HG03432 (cell line): ENCODE measurements around the gene SORCS2.

Experiments used
- ATAC-seq: cut with Tn5 transposase; IDR thresholded peaks from one replicate; pipeline ENCODE4 v1.9.1; 2021; ENCODE audit warnings: mild to moderate bottlenecking, moderate library complexity; ENCODE audit not compliant: unreplicated experiment

SORCS2 gene

GRCh38 chr4:7399440-7400234 lies 207.3 kb downstream of the SORCS2 start:
- no peak for ATAC-seq

- ATAC-seq = no peak
Measured at GRCh38 chr4:7400671-7401298, 208.4 kb downstream of the SORCS2 start.

- ATAC-seq = no peak
Measured at GRCh38 chr4:7402526-7402925, 210.2 kb downstream of the SORCS2 start.

DNA sequence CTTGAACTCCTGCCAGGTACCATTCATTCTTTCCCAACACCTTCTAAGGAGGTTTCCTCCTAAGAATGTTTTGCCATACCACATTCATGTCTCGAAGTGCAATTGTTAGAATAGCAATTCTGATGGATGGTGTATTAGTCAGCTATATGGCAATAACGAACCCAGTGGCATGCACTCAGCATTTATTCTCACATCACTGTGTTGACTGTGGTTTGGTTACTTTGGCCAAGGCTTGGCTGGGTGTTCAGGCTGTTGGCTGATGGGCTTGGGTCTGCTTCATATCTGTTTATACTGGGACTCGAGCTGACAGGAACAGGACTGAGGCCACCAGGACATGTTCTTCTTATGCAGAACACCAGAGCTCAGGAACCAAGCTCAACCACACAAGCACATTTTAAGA lies 210.7 kb downstream of the SORCS2 start:
- ATAC-seq = no peak

GRCh38 chr4:7408166-7408565 lies 215.8 kb downstream of the SORCS2 start:
- ATAC-seq = no peak

DNA sequence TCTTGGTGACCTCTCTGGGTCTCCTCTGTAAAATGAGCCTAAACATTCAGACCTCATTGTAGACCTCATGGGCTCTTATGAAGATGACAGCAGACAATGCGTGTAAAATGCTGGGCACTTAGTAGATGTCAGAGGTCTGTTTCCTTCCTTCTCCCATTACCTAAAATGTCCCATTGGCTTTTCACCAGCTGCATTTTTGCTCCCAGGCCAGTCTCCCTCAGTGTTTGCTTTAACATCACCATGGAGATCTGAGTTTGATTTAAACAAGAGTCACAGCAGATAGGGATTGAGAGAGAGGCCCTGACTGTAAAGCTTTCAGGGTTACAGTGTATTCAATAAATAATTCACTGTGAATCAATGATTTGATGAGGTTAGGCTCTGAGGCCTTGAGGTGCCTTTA lies 218.1 kb downstream of the SORCS2 start:
- no peak for ATAC-seq

DNA sequence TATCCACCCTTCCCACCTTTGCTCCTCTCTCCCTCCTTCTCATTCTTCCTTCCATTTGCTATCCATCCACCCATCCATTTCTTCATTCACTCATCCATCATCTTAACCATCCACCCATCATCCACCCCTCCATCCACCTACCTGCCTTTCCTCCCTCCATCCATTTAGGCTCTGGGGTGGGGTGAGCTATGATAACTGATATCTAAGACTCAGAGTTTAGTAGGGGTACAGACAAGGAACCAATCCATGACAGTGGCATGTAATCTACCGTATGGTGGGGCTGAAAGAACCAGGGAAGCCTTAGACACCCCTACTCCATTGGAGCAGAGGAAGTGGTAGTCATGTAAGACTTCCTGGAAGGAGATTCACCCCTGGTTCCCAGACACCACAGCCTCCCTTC lies 219.2 kb downstream of the SORCS2 start:
- ATAC-seq = no peak

DNA sequence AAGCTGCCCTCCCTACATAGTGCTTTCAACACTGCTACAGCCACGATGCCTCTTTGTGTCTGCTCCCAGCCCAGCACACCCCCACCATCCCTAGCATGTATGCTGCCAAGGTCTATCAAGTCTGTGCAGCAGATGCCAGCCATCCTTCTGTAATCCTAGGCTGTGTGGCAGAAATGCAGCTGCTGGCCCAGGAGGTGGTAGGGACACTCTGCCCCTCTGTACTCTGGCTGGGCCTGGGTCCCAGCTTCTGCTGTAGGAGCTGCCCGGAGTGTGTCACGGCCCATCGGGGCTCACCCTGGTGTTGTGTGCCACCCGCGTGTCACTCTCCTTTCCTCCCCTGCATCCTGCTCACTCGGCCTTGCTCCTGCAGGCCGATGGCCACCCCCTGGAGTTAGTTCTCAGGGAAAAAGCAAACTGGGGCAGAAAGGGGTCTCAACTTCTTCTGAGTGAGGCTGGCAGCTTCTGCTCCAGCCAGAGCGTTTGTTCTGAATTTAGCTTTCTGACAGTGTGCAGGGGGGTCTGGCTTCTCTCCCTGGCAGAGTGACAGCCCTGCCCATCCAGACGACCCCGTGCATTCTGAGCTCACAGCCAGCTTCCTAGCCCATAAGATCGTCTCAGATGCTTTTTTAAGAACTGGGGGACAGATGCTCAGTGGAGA lies 219.7 kb downstream of the SORCS2 start:
- ATAC-seq = no peak

DNA sequence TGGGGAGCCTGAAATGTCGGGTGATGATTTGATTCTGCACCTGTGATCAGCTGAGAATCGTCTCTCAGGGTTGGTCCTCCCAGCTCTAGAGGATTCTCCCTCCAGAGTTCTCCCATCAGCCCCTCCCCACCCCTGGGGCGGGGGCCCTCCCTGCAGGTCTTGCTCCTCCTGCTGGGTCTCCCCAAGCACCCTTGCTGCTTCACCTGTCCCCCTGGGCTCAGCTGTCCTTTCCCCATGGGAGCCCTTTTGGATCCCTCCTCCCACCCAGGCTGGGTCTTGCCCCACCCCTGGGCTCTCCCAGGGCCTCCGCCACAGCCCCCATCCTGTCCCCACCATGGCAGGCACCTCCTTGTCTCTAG lies 220.2 kb downstream of the SORCS2 start:
- no peak for ATAC-seq

GRCh38 chr4:7414046-7414445 lies 221.7 kb downstream of the SORCS2 start:
- ATAC-seq = no peak

DNA sequence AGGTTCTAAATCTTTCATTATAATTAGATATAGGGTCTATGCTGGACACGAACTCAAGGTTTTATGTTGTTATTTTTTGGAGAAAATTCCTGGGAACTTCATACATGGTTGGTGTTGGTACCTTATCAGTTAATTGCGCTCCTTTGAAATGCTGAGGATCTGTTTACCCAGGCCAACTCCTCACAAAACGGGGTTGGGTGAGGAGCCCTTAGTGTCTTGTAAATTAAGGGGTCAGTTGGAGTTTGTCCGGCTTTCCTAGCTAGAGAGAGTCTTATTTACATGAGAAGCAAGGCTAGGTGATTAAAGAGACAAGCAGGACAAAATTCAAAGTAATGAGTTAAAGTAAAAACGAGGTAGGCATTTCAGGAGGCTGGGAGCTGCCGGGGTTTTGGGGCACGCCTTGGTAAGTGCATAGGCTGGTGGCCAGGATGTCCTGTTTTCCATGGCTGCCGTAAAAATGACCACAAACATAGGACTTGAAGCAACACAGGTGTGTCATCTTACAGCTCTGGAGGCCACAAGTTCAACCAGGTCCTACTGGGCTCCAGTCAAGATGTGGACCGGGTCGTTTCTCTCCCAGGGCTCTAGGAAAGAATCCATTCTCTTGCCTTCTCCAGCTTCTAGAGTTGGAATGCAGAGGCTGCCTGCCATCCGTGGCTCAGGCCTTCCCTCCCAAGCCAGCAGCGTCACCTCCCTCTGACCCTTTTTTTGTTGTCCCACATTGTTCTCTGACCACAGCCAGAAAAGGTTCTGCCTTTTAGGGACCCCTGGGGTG lies 222.6 kb downstream of the SORCS2 start:
- ATAC-seq = no peak

DNA sequence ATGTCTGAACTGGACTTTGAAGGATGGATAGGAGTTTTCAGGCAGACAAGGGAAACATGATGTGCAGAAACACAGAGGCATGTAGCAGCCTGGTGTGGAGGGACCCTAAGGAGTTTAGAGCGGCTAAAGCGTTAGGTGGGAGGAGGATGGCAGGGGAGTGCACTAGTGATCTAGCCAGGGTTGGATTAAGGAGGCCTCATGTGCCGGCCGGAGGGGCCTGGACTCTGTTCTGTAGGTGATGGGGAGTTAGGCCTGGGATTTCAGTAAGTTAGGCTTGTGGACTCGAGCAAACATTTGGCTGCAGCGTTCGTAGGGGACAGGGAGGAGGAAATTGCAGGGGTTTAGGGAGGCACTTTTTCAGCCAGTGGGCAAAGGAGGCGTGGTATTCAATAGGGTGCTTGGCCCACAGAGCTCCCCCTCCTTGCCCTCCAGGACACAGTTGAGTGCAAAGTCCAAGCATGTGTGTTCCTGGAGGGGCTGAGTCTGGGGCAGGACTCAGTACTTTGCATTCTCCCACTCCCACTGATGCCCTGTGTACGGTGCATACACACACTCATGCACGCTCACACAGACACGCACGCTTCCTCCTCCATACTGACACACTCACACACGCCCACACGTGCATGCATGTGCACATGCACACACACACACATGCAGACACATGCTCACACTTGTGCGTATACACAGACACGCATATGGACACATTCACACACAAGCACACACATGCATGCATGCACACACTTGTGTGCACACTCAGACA lies 223.8 kb downstream of the SORCS2 start:
- ATAC-seq = no peak

- ATAC-seq = no peak
Measured at GRCh38 chr4:7416745-7417432, 224.6 kb downstream of the SORCS2 start.

DNA sequence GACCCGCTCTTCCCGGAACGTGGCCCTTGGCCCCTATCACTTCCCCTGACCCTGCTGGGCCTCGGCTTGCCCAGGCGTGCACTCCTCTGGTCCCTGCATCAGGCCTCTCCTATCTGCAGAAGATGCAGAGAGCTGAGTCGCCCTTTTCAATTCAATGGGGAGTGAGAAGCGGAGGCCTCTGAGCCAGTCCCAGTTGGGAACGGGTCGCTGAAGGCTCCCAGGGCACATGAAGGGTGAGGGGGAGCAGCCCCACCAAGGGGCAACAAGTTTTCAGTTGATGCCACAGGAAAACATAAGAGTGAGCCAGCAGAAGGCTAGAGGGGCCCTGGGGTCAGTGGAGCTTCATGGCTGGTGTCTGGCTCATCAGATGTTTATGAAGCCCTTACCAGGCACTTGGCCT lies 225.3 kb downstream of the SORCS2 start:
- ATAC-seq = no peak

GRCh38 chr4:7418131-7418943 lies 226.0 kb downstream of the SORCS2 start:
- ATAC-seq = no peak

DNA sequence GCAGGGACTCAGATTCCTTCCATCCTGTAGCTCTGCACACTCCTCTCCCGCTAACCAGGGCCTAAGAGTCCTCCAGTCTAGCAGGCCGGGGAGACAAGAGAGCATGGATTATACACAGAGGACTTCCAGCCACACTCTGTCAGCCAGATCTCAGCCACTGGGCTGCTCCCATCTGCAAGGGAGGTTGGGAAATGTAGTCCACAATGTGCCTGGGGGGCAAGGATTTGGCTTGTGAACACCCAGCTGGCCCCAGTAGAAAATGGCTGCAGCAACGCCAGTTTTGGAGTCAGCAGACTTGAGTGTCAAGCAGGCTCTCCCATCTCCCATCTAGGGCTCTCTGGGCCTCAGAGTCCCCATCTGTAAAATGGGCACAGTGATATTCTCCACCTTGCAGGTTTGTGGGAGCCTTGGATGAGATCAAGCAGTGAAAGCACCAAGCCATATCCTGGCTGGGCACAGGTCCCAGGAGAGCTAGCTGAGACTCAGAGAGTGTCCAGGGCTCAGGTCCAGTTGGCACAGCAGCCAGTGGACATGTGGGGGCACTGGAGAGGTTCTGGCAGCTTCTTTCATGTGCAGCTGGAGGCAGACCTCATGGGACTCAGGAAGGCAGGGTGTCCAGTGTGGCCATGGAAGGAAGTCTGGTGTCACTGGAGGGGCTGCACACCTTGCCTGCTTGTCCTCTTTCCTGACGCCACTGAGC lies 227.8 kb downstream of the SORCS2 start:
- ATAC-seq = no peak

- no peak for ATAC-seq
Measured at GRCh38 chr4:7420661-7421040, 228.3 kb downstream of the SORCS2 start.

DNA sequence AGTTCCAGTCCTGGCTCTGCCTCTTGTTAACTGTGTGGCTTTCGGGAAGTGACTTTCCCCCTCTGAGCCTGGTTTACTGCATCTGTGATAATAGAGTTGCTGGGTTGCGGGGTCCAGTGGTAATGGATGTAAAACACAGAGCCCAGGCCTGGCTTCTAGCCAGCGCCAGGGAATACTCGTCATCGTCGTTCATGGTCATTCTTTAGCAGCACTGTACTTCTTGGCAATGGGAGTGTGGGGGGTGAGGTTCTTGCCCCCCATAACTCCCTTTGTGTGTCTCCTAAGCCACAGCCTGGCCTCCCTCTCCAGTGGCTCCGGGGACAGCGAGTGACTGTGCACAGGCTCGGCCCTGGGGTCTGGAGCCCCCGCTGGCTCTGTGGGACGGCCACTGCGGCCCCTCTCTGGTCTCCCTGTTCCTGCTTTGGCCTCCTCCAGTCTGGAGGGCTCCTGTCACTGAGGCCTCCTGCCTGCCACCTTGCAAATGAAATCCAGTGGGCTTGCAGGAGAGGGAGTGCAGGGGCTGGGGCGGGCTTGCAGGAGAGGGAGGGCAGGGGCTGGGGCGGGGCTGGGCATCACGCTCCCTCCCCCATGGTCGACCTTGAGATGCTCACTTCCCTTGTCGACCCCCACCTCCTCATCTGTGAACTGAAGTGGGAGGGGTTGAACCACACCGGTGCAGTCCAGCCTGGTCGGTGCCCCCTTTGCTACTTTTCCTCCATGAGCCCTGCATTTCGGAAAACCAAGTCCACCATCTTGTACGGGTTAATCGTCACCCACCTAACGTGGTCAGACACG lies 229.2 kb downstream of the SORCS2 start:
- no peak for ATAC-seq
